ENCODE data around the gene SST.
"Not testable (repeated sequence)": the region's sequence is repeated elsewhere in the genome, so short reads cannot be mapped to it uniquely, and the experiment has no call there.

SST gene

GRCh38 chr3:187696021-187696420, 25.8 kb upstream of the SST start:
- H3K4me3 ChIP-seq = no peak overlapping the region
- H3K27me3 ChIP-seq (ENCODE audit: low read depth) = no peaks in the 10 kb centered on the region
- no peaks in the 10 kb centered on the region for H3K4me1 ChIP-seq
- no peak for DNase-seq (ENCODE audit: low spot score in 2 of 2)
- no peaks in the 10 kb centered on the region for H3K36me3 ChIP-seq (replicated peaks)
- H3K9me3 ChIP-seq = no peaks in the 10 kb centered on the region
- in situ Hi-C loops (cut with MboI; ENCODE audit: low sequenced_read_pairs) = loop anchor here (25.0 kb wide), 1 partner anchor 859 kb away; the partner anchor contains the start of gene ADIPOQ

GRCh38 chr3:187695449-187695848, 25.3 kb upstream of the SST start:
- Histone ChIP-seq H3K36me3 (replicated peaks) (no peaks in the 10 kb centered on the region), H3K4me1 (no peaks in the 10 kb centered on the region), H3K4me3 (no peak overlapping the region), H3K9me3 (no peaks in the 10 kb centered on the region), H3K27me3 (ENCODE audit: low read depth) (no peaks in the 10 kb centered on the region)
- in situ Hi-C loops (cut with MboI; ENCODE audit: low sequenced_read_pairs) = loop anchor here (25.0 kb wide), 1 partner anchor 858 kb away; the partner anchor contains the start of gene ADIPOQ
- no peak for DNase-seq (ENCODE audit: low spot score in 2 of 2)

GRCh38 chr3:187694801-187695200, 24.6 kb upstream of the SST start:
- DNase-seq (ENCODE audit: low spot score in 2 of 2) = no peak
- no peaks in the 10 kb centered on the region for H3K27me3 ChIP-seq (ENCODE audit: low read depth)
- H3K4me3 ChIP-seq = no peak overlapping the region
- in situ Hi-C loops (cut with MboI; ENCODE audit: low sequenced_read_pairs) = loop anchor here (25.0 kb wide), 1 partner anchor 858 kb away; the partner anchor contains the start of gene ADIPOQ
- no peaks in the 10 kb centered on the region for H3K9me3 ChIP-seq
- no peaks in the 10 kb centered on the region for H3K4me1 ChIP-seq
- H3K36me3 ChIP-seq (replicated peaks) = no peaks in the 10 kb centered on the region

GRCh38 chr3:187693431-187693830, 23.2 kb upstream of the SST start:
- no peaks in the 10 kb centered on the region for H3K36me3 ChIP-seq (replicated peaks)
- no peak overlapping the region for H3K4me3 ChIP-seq
- in situ Hi-C loops (cut with MboI; ENCODE audit: low sequenced_read_pairs) = loop anchor here (25.0 kb wide), 1 partner anchor 856 kb away; the partner anchor contains the start of gene ADIPOQ
- H3K4me1 ChIP-seq = no peaks in the 10 kb centered on the region
- no peaks in the 10 kb centered on the region for H3K9me3 ChIP-seq
- no peaks in the 10 kb centered on the region for H3K27me3 ChIP-seq (ENCODE audit: low read depth)
- no peak for DNase-seq (ENCODE audit: low spot score in 2 of 2)

- in situ Hi-C loops (cut with MboI; ENCODE audit: low sequenced_read_pairs) = loop anchor here (25.0 kb wide), 1 partner anchor 853 kb away; the partner anchor contains the start of gene ADIPOQ
- Histone ChIP-seq H3K9me3 (no peaks in the 10 kb centered on the region), H3K4me3 (no peak overlapping the region), H3K27me3 (ENCODE audit: low read depth) (no peaks in the 10 kb centered on the region), H3K36me3 (replicated peaks) (no peaks in the 10 kb centered on the region), H3K4me1 (no peaks in the 10 kb centered on the region)
- no peak for DNase-seq (ENCODE audit: low spot score in 2 of 2)
These were observed 19.8 kb upstream of the SST start for GRCh38 chr3:187689984-187690383.

- no peak for DNase-seq (ENCODE audit: low spot score in 2 of 2)
- Histone ChIP-seq H3K27me3 (ENCODE audit: low read depth) (no peaks in the 10 kb centered on the region; the same call in 1 of the 2 replicates), H3K9me3 (no peaks in the 10 kb centered on the region), H3K4me3 (no peak overlapping the region), H3K36me3 (replicated peaks) (no peaks in the 10 kb centered on the region), H3K4me1 (no peaks in the 10 kb centered on the region)
- in situ Hi-C loops (cut with MboI; ENCODE audit: low sequenced_read_pairs) = loop anchor here (25.0 kb wide), 1 partner anchor 849 kb away; the partner anchor contains the start of gene ADIPOQ
These were observed 16.6 kb upstream of the SST start for GRCh38 chr3:187686621-187687273.

- DNase-seq (ENCODE audit: low spot score in 2 of 2) = no peak
- in situ Hi-C loops (cut with MboI; ENCODE audit: low sequenced_read_pairs) = loop anchor here (25.0 kb wide), 1 partner anchor 849 kb away; the partner anchor contains the start of gene ADIPOQ
- no peaks in the 10 kb centered on the region for H3K9me3 ChIP-seq
- peaks cover 5% of the 10 kb centered on the region for H3K27me3 ChIP-seq (ENCODE audit: low read depth)
- H3K36me3 ChIP-seq (replicated peaks) = no peaks in the 10 kb centered on the region
- no peak overlapping the region for H3K4me3 ChIP-seq
- no peaks in the 10 kb centered on the region for H3K4me1 ChIP-seq
These were observed 15.8 kb upstream of the SST start for GRCh38 chr3:187685948-187686347.

- in situ Hi-C loops (cut with MboI; ENCODE audit: low sequenced_read_pairs) = loop anchor here (5.0 to 25.0 kb wide), 2 partner anchors 368 to 848 kb away; partner anchors contain the start of gene ADIPOQ
- Histone ChIP-seq H3K4me3 (no peak overlapping the region), H3K36me3 (replicated peaks) (no peaks in the 10 kb centered on the region), H3K9me3 (no peaks in the 10 kb centered on the region), H3K4me1 (no peaks in the 10 kb centered on the region), H3K27me3 (ENCODE audit: low read depth) (peaks cover 5% of the 10 kb centered on the region)
- no peak for DNase-seq (ENCODE audit: low spot score in 2 of 2)
These were observed 14.7 kb upstream of the SST start for GRCh38 chr3:187684880-187685279.

- no peaks in the 10 kb centered on the region for H3K36me3 ChIP-seq (replicated peaks)
- in situ Hi-C loops (cut with MboI; ENCODE audit: low sequenced_read_pairs) = loop anchor here (5.0 to 25.0 kb wide), 2 partner anchors 367 to 847 kb away; partner anchors contain the start of gene ADIPOQ
- no peaks in the 10 kb centered on the region for H3K4me1 ChIP-seq
- H3K9me3 ChIP-seq = no peaks in the 10 kb centered on the region
- H3K4me3 ChIP-seq = no peak overlapping the region
- no peak for DNase-seq (ENCODE audit: low spot score in 2 of 2)
- peaks cover 5% of the 10 kb centered on the region for H3K27me3 ChIP-seq (ENCODE audit: low read depth)
These were observed 14.2 kb upstream of the SST start for GRCh38 chr3:187684444-187684843.

- in situ Hi-C loops (cut with MboI; ENCODE audit: low sequenced_read_pairs) = loop anchor here (5.0 to 25.0 kb wide), 2 partner anchors 364 to 844 kb away; partner anchors contain the start of gene ADIPOQ
- H3K27me3 ChIP-seq (ENCODE audit: low read depth); DNase-seq (ENCODE audit: low spot score in 2 of 2): not testable (repeated sequence)
These were observed 11.6 kb upstream of the SST start for GRCh38 chr3:187681756-187682155.

GRCh38 chr3:187679638-187680396, 9.6 kb upstream of the SST start:
- in situ Hi-C loops (cut with MboI; ENCODE audit: low sequenced_read_pairs) = loop anchor here (5.0 to 25.0 kb wide), 3 partner anchors 363 to 843 kb away; partner anchors contain the start of gene ADIPOQ
- Histone ChIP-seq H3K36me3 (replicated peaks) (no peaks in the 10 kb centered on the region), H3K4me1 (no peaks in the 10 kb centered on the region), H3K9me3 (no peaks in the 10 kb centered on the region), H3K4me3 (no peak overlapping the region), H3K27me3 (ENCODE audit: low read depth) (peaks cover 5% of the 10 kb centered on the region)
- peak; percentile 76 to 89 for DNase-seq (ENCODE audit: low spot score in 2 of 2)

More at GRCh38 chr3:187681756-187682155, 11.6 kb upstream of the SST start:
- H3K9me3 ChIP-seq; H3K36me3 ChIP-seq (replicated peaks); H3K4me1 ChIP-seq; H3K4me3 ChIP-seq: not testable (repeated sequence)

- Histone ChIP-seq H3K36me3 (replicated peaks) (no peaks in the 10 kb centered on the region), H3K27me3 (ENCODE audit: low read depth) (peaks cover 5% of the 10 kb centered on the region; the same call in 1 of the 2 replicates), H3K4me3 (no peak overlapping the region), H3K4me1 (no peaks in the 10 kb centered on the region), H3K9me3 (no peaks in the 10 kb centered on the region)
- in situ Hi-C loops (cut with MboI; ENCODE audit: low sequenced_read_pairs) = loop anchor here (10.0 to 25.0 kb wide), 2 partner anchors 454 to 841 kb away; partner anchors contain the start of gene ADIPOQ
- DNase-seq (ENCODE audit: low spot score in 2 of 2) = peak; percentile 58 to 75
These were observed 8.6 kb upstream of the SST start for GRCh38 chr3:187678726-187679268.

GRCh38 chr3:187677604-187678003, 7.4 kb upstream of the SST start:
- no peaks in the 10 kb centered on the region for H3K9me3 ChIP-seq
- H3K36me3 ChIP-seq (replicated peaks) = no peaks in the 10 kb centered on the region
- in situ Hi-C loops (cut with MboI; ENCODE audit: low sequenced_read_pairs) = loop anchor here (10.0 to 25.0 kb wide), 2 partner anchors 453 to 840 kb away; partner anchors contain the start of gene ADIPOQ
- peaks cover 5% of the 10 kb centered on the region; the same call in 1 of the 2 replicates for H3K27me3 ChIP-seq (ENCODE audit: low read depth)
- no peaks in the 10 kb centered on the region for H3K4me1 ChIP-seq
- DNase-seq (ENCODE audit: low spot score in 2 of 2) = no peak
- H3K4me3 ChIP-seq = no peak overlapping the region
